HG03565 (cell line): Measurements from ENCODE around the gene BLMH.
"Not testable (repeated sequence)": the region's sequence is repeated elsewhere in the genome, so short reads cannot be mapped to it uniquely, and the experiment has no call there.

ENCODE experiments used
- ATAC-seq: cut with Tn5 transposase; IDR thresholded peaks from one replicate; pipeline ENCODE4 v1.9.1; 2021; ENCODE audit warnings: mild to moderate bottlenecking, moderate library complexity; ENCODE audit not compliant: unreplicated experiment

BLMH gene

DNA sequence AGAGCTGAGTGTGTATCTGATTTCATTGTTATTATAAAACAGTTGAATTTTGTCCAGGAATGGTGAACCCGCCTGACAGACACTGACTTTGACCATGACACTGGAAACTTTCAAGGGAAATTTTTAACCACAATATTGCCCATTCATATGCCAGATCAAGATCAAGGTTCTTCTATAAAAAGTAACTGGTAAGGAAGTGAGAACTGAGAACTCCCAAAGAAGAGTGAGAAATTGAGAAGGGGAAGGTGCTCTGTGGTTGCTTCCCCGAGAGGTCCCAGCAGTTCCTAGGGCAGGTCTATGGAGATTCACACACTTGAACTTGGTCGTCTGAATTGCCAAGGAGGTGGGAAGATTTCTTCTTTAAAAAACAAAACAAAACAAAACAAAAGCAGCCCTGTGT is 83.5 kb downstream of the BLMH start:
- ATAC-seq, result no peak

DNA sequence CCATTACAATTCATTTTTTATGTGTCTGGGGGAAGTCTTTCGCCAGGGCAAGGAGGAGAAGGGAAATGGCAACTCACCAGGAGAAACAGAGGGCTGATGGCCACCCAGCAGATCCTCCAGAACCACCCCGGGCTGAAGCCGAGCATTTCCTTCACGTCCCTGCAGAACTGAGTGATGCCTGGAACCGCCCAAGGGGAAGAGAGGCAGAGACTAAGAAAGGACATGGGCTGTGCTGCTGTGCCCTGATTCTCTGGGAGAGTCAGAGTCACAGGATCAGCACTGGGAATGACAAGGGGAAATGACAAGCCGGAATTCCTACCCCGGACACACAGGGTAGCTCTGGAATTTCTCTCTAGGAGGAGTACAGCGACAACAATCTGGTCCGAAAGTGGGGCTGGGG is 84.1 kb downstream of the BLMH start:
- no peak for ATAC-seq

DNA sequence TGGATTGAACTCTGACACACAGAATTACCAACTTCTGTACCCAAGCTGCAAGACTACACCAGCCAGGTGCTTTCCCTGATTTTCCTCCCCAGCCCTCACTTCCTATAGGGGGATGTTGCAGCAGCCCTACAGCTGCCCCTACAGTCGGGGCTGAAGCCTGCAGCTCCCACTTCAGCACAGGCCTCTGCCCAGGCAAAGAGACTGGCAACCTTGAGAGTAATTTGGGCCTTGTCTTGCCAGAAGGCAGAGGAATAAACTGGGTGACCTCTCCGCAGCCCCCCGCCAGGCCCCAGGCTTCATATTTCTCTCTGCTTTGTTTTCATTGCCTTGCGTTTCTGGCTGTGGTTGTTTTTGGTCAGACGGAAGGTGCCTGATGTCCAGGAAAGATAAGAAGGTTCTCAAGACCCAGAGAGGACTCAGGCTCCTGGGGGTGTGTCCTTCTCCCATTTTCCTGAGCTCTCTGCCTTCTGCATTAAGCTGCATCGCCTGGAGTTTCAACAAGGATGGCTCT is 88.2 kb downstream of the BLMH start:
- ATAC-seq, result no peak

DNA sequence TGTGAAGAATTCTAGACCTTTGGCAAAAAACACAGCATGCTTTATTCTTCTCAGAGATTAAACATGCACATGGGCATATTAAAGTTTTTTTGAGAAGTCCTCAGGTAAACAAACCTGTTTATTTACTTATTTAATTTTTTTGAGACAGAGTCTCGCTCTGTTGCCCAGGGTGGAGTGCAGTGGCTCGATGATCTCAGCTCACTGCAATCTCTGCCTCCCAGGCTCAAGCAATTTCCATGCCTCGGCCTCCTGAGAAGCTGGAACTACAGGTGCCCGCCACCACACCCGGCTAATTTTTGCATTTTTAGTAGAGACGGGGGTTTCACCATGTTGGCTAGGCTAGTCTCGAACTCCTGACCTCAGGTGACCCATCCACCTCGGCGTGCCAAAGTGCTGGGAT is 91.1 kb downstream of the BLMH start:
- ATAC-seq, result not testable (repeated sequence)

GRCh38 chr17:30200106-30200505 is 91.6 kb downstream of the BLMH start:
- ATAC-seq, result no peak

DNA sequence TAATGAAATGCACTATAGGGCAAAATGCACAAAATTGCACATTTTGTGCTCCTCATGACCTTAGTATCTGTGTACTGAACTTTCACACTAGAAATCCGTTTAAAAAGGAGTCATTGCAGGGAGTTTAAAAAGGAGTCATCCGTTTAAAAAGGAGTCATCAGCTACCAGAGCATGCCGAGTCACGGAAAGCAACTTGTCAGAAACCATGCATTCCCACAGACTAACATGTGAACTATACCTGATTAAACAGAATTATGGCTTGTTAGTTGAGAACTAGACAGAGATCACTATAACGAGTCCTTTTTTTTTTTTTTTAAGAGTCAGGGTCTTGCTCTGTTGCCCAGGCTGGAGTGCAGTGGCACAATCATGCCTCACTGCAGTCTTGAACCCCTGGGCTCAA is 92.1 kb downstream of the BLMH start:
- ATAC-seq, result no peak
